ENCODE measurements around the gene NISCH.

GRCh38 chr3:52494445-52494844 lies 39.0 kb downstream of the NISCH start:
- TF ChIP-seq CTCF (optimal IDR thresholded peaks at IDR 0.05 in 1 of 3, IDR thresholded peaks at IDR 0.05 in 1 of 3, conservative IDR thresholded peaks at IDR 0.05 in 1 of 3; ENCODE audit: extremely low read depth in 1 of 3, insufficient read depth in 2 of 3, low read length in 3 of 3): no peak
- no peak for TF ChIP-seq EZH2 (IDR thresholded peaks at IDR 0.05; ENCODE audit: low read length)
